D341Med (cell line): ENCODE results near the gene SMYD3.

Experiments
- DNase-seq: peaks from one replicate; pipeline ENCODE4 v3.0.0; 2012; ENCODE audit warnings: low spot score

SMYD3 gene

GRCh38 chr1:246170574-246171261 is 336.4 kb downstream of the SMYD3 start:
- DNase-seq: no peak

- DNase-seq: no peak
These were observed 337.6 kb downstream of the SMYD3 start for GRCh38 chr1:246169486-246169885.

GRCh38 chr1:246169019-246169418 is 338.1 kb downstream of the SMYD3 start:
- DNase-seq: no peak

GRCh38 chr1:246166841-246167240 is 340.2 kb downstream of the SMYD3 start:
- no peak for DNase-seq

- no peak for DNase-seq
These were observed 341.0 kb downstream of the SMYD3 start for GRCh38 chr1:246165826-246166709.

DNA sequence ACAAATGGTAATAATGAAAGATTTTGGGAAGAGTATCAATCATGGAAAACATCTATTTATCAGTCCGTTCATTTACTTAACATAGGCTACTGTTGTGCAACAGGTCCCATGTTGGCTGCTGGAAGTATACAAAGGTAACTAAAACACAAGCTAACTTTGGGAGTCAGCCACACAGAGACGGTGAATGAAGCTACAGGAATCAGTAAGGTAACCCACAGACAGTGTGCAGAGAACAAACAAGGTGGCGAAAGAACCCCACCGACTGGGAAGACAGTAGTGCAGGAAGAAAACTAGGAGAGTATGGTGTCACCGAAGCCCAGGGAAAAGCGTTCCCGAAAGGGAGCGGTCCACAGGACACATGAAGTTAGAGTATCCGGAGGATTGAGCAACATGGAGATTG is 342.3 kb downstream of the SMYD3 start:
- no peak for DNase-seq

DNA sequence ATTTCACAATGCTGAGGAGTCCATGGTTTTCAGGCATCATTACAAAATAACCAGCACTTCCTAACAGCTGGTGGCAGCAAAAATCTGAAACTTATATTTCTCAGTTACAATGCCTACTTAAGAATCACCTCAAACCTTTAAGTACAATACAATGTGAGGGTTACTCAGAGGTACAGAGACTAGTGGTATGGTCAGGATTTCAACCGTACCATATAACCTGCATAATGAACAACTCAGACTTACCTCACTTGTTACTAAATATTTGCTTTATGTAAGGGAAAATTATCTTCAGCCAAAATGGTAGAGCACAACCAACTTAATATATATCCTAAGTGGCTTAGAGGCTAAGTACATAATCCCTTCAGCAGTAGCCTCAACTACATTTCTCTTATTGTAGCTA is 344.5 kb downstream of the SMYD3 start:
- DNase-seq: no peak

DNA sequence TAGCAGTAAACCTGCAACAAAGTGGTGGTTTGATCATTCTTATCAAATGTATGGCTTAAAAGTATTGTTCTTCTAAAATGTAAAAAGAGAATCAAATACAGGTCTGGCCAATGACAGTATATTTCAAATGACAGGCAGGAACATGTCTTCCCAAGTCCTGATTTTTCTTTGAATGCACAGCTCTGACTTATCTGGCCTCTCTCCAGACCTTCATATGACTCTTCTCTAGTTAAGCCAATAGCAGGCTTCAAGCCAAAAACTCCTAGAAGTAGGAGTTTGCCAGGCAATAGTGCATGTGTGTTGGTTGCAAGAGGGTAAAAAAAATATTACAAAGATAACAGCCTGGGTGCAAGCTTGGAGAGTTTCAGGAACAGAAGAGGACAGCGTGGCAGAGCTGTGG is 345.5 kb downstream of the SMYD3 start:
- no peak for DNase-seq

DNA sequence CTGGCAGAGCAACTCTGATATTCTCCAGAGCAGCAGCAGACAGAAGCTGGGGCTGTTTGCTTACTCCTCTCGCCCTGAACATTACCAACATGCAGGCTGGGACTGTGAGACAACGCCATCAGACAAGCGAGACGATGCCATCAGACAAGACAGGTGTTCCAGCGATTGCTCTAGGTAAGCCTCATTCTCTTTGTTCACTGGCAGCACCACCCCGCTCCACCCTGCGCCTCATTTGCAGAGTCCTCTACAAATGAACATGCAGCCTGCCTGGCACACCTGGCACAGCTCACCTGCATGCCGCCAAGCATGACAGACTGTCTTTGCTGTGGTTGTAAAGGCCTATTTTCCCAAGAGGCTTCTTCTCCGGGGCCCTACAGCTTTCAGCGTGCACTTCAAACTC is 346.2 kb downstream of the SMYD3 start:
- DNase-seq: no peak

- no peak for DNase-seq
These were observed 346.7 kb downstream of the SMYD3 start for GRCh38 chr1:246160374-246160773.

- DNase-seq: no peak
These were observed 347.5 kb downstream of the SMYD3 start for GRCh38 chr1:246159279-246160227.

GRCh38 chr1:246158131-246158530 is 348.9 kb downstream of the SMYD3 start:
- DNase-seq: no peak

DNA sequence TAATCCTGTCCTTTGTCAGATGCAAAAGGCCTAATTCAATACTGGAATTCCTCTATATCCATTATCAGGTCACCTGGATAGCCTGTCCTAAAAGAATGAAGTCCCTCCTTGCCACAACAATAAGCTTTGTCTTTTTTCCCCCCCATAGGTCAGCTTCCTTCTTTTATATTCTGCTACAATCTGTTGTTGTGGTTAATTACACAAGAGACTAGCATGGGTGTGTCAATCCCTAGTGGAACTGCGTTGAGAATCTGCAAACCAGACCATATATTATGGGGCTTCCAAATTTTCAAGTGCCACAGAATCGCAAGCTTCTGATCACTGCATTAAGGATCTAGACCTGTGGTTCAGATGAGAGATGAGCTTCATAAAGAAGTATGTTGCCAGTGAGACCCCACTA is 349.6 kb downstream of the SMYD3 start:
- no peak for DNase-seq

- DNase-seq: no peak
These were observed 350.2 kb downstream of the SMYD3 start for GRCh38 chr1:246156847-246157246.

DNA sequence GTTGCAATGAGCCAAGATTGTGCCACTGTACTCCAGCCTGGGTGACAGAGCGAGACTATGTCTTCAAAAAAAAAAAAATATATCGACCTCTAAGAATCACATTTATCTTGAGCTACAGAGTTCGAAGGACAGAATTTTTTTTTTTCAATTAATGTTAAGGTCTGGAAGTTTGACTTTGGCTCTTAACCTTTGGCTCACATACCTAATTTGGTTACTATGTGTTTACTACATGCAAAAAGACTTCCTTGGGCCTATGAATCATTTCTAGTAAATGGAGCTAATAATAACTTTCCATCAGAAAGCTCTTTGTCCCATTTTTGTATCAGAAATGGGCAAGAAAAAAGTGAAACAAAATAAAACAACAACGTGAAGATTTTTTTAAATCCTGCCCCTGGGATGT is 351.2 kb downstream of the SMYD3 start:
- no peak for DNase-seq

DNA sequence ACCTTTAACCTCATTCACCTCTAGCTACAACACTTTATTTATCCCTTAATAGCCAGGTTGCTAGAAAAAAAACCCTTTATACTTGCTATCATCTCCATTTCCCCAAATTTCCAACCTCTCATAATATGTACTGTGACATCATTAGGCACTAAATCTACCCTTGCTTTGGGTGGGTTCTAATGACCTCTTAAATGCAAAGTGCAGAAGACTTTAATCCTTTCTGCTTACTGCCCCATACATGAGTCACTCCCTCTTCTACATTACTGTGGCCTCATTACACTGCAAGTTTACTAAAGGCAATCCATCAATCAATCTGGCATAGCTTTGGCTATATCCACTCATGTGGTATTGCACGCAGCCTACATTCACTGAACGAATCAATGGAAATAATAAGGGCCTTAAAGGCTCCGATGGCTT is 353.3 kb downstream of the SMYD3 start:
- no peak for DNase-seq

- no peak for DNase-seq
These were observed 354.1 kb downstream of the SMYD3 start for GRCh38 chr1:246152986-246153431.

GRCh38 chr1:246151796-246152434 is 355.2 kb downstream of the SMYD3 start:
- DNase-seq: no peak

- no peak for DNase-seq
These were observed 357.5 kb downstream of the SMYD3 start for GRCh38 chr1:246149543-246149942.

DNA sequence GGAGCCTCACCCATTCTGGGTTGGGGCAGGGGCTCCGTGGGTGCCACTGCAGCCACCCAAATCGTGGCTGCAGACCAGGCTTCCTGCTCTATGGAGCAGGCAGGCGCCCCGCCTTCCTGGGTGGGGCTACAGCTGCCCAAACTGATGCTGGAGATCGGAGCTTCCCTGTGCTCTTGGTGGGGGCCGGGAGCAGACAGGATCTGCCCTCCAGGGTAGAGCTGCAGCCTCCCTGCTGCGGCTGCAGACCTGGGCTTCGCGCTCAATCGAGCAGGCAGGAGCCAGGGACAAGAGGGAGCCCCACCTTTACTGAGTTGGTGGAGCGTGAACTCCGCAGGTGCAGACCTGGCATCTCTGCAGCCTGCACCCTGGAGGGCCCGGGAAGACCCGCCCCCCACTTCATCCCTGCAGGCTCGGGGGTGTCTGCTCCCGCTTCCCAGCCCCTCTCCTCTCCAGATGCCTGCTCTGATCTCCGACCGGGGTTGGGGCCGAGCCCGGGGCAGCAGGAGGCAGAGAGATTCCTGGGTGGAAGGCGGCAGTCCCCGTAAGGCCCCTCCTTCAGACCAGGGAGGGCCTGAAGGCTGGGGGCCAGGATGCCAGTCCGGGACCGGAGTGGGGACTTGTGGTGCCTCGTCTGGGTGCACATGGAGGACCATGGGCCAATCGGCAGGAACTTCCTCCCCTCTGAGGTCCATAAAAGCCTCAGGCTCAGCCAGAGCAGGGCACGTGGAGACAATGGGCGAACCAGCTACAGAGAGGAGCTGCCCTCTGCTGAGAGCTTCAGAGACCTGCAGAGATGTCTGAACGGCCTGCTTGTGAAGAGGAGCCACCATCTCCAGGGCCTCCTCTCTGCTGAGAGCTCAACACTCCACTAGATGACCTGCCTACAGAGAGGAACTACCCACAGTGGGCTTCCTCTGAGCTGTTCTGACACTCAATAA is 359.3 kb downstream of the SMYD3 start:
- no peak for DNase-seq
